GM19193 (cell line): ENCODE data around the gene HSPA12B.

Experiments used
- POLR2A ChIP-seq: IDR thresholded peaks from 4 replicates; pipeline ENCODE4 v1.6.1; 2011; ENCODE audit not compliant: insufficient read depth, insufficient read length; ENCODE audit errors: extremely low read depth

HSPA12B gene

GRCh38 chr20:3759316-3759823 lies 26.9 kb downstream of the HSPA12B start:
- no peak for TF ChIP-seq POLR2A

- no peak for TF ChIP-seq POLR2A
Measured at GRCh38 chr20:3759884-3760283, 27.4 kb downstream of the HSPA12B start.

- no peak for TF ChIP-seq POLR2A
Measured at GRCh38 chr20:3760655-3761348, 28.3 kb downstream of the HSPA12B start.

GRCh38 chr20:3763671-3764601 lies 31.5 kb downstream of the HSPA12B start:
- no peak for TF ChIP-seq POLR2A

GRCh38 chr20:3764659-3765058 lies 32.2 kb downstream of the HSPA12B start:
- no peak for TF ChIP-seq POLR2A

- TF ChIP-seq POLR2A = no peak
Measured at GRCh38 chr20:3765171-3765882, 32.8 kb downstream of the HSPA12B start.

- TF ChIP-seq POLR2A = no peak
Measured at GRCh38 chr20:3766422-3767109, 34.1 kb downstream of the HSPA12B start.

- no peak for TF ChIP-seq POLR2A
Measured at GRCh38 chr20:3767110-3767426, 34.6 kb downstream of the HSPA12B start.

GRCh38 chr20:3767427-3768341 lies 35.2 kb downstream of the HSPA12B start, which contains the start of gene ADISSP:
TSS of gene ADISSP (minus strand) at chr20:3767753. CDS start at chr20:3760100, 7,653 bp downstream.
- peak; percentile 73 for TF ChIP-seq POLR2A

- no peak for TF ChIP-seq POLR2A
Measured at GRCh38 chr20:3768342-3769130, 36.1 kb downstream of the HSPA12B start.

- TF ChIP-seq POLR2A = no peak
Measured at GRCh38 chr20:3771552-3772058, 39.1 kb downstream of the HSPA12B start.

- TF ChIP-seq POLR2A = no peak
Measured at GRCh38 chr20:3775457-3776108, 43.1 kb downstream of the HSPA12B start.
